HEK293T (cell line): ENCODE measurements around the gene UNC79.

Experiments used
- CTBP1 ChIP-seq: fragments of 450-650 bp; IDR thresholded peaks from 2 replicates; pipeline ENCODE4 v1.6.1; 2016; ENCODE audit warnings: borderline replicate concordance
- FOXK2 ChIP-seq: fragments of 450-650 bp; IDR thresholded peaks from 2 replicates; pipeline ENCODE4 v1.6.1; 2016; ENCODE audit warnings: mild to moderate bottlenecking
- FOXM1 ChIP-seq: fragments of 450-650 bp; IDR thresholded peaks from 2 replicates; pipeline ENCODE4 v1.6.1; 2017; ENCODE audit warnings: mild to moderate bottlenecking, borderline replicate concordance
- NFRKB ChIP-seq: fragments of 450-650 bp; IDR thresholded peaks from 2 replicates; pipeline ENCODE4 v1.6.1; 2016; ENCODE audit warnings: mild to moderate bottlenecking, moderate library complexity
- SUZ12 ChIP-seq: fragments of 450-650 bp; IDR thresholded peaks from 2 replicates; pipeline ENCODE4 v1.6.1; 2016; ENCODE audit warnings: mild to moderate bottlenecking
- TARDBP ChIP-seq: fragments of 450-650 bp; IDR thresholded peaks from 2 replicates; pipeline ENCODE4 v1.6.1; 2016

DNA sequence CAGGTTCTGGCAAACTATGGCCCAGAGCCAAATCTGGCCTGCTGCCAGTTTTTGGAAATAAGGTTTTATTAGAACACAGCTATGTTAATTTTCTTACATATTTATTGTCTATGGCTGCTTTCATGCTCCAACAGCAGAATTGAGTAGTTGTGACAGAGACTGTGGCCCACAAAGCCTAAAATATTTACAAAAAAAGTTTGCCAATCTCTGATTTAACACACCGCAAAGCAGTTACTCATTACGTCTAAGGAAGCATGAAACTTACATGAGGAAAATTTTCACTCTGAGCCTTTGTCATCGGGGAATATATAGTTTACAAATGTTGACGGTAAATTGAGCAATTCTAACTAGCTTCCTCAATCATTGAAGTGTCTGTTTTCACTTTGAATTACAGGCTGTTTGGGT, 96.5 kb downstream of the UNC79 start:
- TF ChIP-seq FOXM1 = no peak
- TF ChIP-seq SUZ12 = no peak
- TF ChIP-seq TARDBP = no peak
- TF ChIP-seq CTBP1 = no peak
- TF ChIP-seq FOXK2 = no peak
- no peak for TF ChIP-seq NFRKB
